GM19438 (cell line): ENCODE results near the gene FUCA2.
"Not testable (repeated sequence)": the region's sequence is repeated elsewhere in the genome, so short reads cannot be mapped to it uniquely, and the experiment has no call there.

Source experiments
- ATAC-seq: cut with Tn5 transposase; IDR thresholded peaks from one replicate; pipeline ENCODE4 v1.9.1; 2021; ENCODE audit warnings: low read depth; ENCODE audit not compliant: unreplicated experiment

The FUCA2 gene

DNA sequence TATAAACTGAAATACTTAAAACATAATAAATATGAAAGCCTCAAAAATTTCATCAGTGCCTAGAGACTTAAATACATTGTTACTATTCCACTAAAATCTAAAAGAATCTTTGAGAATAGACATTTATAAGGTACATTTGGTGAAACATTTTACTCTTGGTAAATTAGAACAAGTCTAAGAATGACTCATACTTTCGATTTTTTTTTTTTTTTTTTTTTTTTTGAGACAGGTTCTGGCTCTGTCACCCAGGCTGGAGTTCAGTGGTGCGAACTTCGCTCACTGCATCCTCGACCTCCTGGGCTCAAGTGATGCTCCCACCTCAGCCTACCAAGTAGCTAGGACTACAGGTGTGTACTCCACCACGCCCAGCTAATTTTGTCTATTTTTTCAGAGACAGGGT, 6.4 kb downstream of the FUCA2 start:
- peak; percentile 40 for ATAC-seq

DNA sequence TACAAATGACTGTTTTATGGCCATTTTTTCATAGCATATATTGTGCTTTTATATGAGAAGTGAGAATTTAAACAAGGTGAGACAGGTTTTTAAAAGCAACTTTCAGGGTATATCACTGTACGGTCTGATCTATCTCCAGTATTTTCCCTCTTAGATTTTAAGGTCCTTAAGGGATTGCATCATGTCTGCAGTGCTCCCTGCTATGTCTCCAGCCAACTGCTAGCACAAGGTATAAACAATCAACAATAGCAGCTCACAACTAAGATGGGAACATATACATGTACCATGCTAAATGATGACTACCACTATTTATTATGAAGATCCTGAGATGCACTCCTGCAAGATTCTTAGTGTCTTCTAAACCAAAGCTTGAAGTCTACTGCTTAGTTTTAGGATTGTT, 7.2 kb downstream of the FUCA2 start:
- no peak for ATAC-seq

DNA sequence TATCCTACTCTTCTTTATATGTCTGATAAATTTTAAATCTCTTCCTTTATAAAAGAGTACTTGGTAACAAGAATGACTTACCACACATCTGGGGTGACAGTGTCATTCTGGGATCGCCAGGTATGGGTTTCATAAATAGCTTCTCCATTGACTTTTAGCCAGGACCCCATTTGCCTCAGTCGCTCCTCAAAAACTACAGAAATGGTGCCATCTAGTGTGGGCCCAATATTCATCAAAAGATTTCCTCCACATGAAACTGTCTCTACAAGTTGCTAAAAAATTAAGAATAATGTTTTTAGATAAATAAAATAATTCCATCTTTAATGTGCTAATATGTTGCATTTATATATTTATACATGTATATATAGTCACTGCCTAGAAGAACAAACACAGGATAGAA, 9.7 kb downstream of the FUCA2 start:
- ATAC-seq = no peak

DNA sequence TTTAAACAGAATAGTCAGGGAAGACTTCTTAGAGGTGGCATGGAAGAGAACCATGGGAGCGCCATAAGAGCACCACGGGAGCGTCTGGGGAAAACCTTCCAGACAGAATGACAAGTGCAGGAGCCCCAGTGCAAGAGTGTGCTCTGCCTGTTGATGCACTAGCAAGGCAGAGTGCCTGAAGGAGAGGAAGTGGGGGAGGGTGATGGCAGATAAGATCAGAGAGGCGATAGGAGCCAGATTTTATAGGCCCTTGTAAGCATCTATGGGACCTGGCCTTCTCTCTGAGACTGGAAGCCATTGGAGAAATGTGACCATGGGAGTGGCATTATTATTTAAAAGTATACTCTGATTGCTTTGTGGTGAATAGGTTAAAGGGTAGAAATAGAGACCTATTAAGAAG, 13.1 kb downstream of the FUCA2 start:
- ATAC-seq = no peak

DNA sequence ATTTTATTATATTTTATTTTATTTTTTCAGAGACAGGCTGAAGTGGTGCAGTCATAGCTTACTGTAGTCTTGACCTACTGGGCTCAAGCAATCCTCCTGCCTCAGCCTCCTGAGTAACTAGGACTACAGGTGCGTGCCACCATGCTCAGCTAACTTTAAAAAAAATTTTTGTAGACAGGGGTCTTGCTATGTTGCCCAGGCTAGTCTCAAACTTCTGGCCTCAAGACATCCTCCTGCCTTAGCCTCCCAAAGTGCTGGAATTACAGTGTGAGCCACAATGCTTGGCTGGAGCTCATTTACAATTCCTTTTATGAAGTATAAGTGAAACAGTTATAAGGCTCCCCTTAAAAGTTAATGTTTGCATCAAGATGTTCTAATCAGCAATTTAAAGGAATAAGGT, 14.5 kb downstream of the FUCA2 start:
- no peak for ATAC-seq

DNA sequence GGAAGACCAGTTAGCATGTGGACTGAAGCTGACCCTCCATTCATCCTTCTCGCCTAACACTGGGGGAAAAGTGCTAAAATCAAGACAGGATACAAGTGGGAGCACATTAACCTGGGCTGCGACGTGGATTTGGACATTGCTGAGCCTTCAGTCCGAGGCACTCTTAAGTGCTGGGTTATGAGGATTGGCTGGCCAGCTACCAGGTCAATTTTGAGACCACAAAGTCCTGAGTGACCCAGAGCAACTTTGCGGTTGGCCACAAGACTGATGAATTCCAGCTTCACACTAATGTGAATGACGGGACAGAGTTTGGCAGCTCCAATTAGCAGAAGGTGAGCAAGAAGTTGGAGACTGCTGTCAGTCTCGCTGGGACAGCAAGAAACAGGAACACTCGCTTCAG, 20.7 kb downstream of the FUCA2 start:
- no peak for ATAC-seq

DNA sequence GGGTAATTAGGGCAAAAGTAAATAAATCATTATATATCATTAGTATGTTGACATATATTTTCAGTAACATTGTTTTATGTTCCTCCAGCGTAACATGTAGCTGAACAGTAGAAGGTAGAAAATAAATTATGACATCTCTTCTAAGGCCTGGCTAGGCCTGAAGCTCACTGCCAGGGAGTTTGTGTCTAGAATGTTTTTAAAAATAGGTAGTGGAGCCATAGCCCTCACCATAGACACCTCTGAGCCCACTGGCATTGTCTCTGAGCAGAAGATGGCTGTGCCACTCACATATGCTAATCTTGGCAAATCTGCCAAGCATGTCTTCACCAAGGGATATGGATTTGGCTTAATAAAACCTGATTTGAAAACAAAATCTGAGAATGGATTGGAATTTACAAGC, 21.3 kb downstream of the FUCA2 start:
- ATAC-seq = no peak

DNA sequence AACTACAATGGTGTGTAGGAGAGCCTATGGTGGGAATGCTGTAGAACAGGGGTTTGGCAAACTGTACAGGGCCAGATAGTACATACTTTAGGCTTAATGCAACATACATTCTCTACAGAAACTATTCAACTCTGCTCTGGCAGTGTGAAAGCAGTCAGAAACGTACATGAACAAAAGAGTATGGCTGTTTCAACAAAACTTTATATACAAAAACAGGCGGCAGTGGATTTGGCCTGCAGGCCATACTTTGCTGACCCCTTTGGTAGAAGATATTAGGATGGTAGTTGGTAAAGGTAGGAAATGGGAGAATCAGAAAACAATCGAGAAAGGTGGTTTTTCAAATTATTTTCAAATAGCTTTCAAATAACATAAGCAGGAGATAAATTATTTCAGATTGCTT, 24.8 kb downstream of the FUCA2 start:
- no peak for ATAC-seq

DNA sequence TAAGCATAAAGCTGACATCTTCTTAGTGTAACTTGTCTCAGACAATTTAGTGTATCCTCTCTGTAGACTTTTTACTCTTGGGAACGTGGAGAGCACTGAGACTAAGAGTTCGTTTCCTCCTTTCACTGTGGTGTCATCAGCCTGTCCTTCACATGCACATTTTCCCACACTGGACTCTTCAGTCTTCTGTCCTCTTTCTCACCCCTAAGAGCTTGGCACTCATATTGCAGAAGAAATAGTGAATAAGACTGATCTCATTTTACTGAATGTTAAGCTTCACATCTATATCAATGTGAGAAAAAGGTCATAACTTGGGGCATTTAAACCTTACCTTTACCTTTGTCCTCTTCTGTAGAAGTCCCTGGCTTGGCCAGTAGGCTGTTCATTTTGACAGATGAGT, 25.6 kb downstream of the FUCA2 start:
- no peak for ATAC-seq

DNA sequence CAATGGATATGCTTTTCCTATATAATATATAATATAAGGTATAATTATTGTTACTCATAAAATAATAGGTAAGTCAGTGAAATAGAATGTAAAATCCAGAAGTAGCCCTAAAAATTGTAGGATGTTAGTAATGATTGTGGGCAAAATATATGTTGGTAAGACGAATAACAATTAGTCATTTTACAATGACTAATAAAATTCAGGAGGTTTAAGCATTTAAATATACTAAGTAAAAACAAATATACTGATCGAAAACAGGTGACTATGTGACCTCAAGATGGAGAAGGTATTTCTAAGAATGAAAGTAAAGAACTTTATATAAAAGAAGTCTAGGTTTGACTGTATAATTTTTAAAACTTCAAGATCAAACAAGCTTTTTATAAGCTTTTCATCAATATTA, 28.9 kb downstream of the FUCA2 start:
- no peak for ATAC-seq

DNA sequence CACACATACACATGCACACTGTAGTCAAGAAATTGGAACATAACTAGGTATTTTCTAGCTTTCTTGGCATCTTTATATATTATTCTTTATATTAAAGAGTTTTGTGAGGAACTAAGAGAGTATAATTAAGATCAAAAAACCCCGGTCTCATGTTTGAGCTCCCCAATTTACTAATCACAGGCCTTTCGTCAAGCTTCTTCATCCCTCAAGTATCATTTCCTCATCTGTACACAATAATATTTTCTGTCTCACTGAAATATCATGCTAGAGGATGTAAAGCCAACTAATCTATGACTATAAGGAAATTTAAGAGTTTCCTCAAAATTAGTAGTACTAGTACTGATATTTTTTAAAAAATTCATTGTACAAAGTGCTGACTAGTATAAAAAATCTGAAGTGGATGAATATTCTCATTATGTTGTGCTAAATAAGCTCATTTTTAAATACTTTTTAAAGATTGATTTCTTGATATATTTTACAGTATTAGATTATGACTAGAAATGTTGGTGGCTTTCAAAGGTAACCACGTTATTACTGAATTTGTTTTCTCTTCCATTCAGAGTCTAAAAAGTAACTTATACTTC, 32.9 kb downstream of the FUCA2 start:
- no peak for ATAC-seq

DNA sequence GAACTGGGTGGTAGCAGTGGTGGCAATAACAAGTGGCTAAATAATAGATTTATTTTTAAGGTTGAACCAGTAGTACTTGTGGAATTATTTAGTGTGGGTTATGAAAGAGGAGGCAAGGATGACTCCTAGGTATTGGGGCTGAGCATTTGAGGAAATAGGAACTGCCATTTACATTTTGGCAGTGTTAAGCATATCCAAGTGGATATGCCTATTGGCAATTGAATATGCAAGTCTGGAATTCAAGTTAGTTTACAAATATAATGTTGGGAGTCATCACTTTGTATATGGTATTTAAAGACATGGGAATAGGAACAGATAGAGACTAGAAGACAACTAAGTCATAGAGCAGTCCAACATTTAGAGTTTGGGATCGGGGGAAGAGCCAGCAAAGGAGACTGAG, 35.0 kb downstream of the FUCA2 start:
- ATAC-seq = no peak

DNA sequence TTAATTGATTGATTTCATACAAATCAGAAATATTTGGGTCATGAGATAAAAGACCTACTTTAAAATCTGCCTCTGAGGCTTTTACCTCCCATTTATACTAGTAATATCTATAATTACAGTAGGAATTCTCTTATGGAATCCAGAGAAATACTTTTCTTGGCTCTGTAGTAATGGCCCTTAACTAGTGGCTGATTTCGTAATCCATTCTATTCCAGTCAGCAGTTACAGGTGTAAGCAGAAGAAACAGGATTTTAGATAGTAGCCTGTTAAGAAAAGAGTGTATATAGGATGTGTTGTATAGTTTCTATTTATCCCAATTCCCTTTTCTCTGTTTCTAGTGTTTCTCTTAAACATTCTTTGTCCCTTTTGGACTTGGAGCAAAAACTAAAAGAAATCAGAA, 39.7 kb downstream of the FUCA2 start:
- ATAC-seq = no peak

DNA sequence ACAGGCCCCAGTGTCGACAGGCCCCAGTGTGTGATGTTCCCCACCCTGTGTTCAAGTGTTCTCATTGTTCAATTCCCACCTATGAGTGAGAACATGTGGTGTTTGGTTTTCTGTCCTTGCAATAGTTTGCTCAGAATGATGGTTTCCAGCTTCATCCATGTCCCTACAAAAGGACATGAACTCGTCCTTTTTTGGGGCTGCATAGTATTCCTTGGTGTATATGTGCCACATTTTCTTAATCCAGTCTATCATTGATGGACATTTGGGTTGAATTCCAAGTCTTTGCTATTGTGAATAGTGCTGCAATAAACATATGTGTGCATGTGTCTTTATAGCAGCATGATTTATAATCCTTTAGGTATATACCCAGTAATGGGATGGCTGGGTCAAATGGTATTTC, 42.7 kb downstream of the FUCA2 start:
- ATAC-seq = not testable (repeated sequence)

DNA sequence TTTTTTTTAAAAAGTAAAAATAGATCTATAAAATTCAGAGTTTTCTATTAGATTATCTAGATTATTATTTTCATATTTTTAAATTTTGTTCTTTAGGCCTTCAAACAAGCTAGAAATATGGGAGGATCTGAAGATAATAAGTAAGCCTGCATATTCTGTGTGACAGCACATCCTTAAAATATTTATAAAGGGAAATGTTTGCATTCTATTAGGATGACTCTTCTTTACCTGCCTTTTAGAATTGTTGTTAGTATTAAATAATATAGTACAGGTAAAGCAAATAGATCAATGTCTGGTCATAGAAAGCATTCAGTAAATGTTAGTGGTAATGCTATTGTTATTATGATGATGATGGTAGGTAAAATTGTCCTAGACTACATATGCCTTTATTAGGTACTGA, 43.5 kb downstream of the FUCA2 start:
- no peak for ATAC-seq

DNA sequence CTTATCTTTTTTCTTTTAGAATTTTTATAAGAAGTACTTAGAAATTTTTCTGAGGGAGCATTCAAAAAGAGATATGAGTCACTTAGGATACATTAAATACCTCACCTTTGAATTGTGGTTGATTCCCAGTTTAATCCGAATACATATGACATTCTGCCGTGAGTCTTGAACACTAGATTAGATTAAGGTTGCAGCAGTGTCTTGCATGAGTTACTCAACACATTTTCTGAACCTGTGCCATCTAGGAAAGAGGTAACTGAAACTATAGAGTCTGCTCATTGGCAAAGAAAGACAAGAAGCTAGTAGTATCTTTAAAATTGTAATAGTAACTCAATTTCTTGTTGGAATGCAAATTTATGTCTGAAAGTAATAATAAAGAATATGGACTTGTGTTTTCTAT, 46.0 kb downstream of the FUCA2 start:
- ATAC-seq = no peak

DNA sequence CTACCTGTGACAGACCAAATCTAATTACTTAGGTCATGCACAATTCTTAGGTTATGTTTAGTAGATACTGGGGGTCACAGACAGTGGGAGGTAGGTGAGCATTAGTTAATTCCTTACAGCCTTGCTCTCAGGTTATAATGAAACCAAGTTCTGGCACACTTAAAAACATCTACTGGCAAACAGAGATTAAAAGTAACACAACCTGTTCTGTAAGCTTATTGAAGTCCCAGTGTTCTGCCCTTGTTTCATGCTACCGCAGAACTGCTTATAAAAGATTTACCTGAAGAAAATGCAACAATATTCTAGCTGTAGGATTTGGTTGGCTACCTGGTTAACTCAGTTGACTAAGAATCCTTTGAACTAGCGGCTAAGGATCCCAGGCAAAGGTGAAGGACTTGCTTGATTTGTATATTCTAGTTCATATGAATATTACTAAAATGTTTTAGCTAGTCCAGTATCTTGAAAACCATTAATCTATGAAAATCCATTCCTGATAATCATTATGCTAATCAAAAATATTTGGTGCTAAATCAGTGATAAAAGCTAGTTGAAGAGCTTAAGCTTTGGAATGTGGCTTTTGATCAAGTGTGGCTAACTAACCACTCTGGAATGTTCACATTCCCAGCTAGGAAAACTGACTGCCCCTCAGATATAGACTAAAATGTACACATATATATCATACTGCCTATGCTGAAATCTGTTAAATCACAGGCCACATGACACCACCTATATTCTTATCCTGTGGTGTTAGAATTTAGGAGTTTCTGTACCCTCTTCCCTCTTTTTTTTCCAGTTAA, 53.8 kb downstream of the FUCA2 start:
- ATAC-seq = no peak

DNA sequence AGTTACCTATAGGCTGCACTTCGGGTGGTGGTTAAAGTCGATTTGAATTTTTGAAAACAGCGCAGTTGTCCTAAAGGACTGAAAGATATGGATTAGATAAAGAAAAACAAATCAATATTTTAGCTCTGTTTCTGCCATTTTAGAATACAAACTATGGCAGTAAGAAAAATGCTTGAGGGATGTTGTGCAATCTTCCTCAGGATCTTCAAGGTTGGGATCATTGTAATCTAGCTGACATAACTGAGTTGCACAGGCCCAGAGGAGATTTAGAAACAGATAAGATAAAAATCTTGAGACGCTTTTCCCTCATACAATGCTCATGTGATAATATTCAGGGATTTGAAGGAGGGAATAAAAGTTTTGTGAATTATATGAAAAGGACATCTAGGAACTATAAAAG, 60.0 kb downstream of the FUCA2 start:
- no peak for ATAC-seq

DNA sequence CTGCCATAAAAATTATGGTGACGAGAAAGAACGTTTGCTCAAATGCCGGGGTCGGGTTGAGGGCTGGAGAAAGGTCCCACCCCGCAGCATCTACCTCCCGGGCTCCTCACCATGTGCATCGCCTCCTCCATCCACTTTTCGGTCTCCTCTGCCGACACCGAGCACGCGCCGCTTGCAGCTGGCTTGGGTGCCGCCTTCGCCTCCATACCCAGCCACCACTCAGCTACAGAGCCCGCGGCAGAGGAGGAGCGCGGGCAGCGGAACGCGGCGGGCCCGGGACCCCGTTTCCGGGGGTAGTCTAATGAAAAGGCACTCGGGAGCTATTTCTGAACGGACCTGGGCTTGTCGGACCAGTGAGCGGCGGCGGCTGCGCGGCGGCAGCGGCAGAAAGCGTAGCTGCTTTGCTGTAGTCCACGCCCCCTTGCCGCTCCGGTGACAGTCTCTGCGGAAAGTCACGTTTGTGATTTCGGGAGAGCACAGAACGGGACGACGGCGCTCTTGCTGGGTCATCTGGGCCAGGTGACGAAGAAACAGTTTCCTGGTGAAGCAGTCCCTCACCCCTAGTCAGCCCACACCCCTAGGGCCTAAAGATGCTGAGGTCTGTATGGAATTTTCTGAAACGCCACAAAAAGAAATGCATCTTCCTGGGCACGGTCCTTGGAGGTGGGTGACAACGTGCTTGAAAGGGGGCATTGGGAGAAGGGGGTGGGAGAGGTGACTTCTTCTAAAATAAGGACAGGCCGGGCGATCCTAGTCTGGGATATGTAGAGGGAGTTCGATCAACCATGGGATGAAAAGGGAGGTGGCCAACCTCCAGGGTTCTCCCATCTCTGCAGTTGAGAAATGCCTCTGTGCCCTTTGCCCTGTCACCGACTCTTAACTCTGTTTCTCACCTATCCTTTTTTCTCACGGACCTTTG, 60.8 kb downstream of the FUCA2 start, which contains the start of the genes ADAT2 and PEX3:
TSS of gene ADAT2 (minus strand) at position 243 of the 919 bp plus-strand sequence. CDS start at position 206, 37 bp downstream.
TSS of gene PEX3 (plus strand) at position 353 of the 919 bp plus-strand sequence. CDS start at position 591, 238 bp downstream.
- ATAC-seq = peak; percentile 90

DNA sequence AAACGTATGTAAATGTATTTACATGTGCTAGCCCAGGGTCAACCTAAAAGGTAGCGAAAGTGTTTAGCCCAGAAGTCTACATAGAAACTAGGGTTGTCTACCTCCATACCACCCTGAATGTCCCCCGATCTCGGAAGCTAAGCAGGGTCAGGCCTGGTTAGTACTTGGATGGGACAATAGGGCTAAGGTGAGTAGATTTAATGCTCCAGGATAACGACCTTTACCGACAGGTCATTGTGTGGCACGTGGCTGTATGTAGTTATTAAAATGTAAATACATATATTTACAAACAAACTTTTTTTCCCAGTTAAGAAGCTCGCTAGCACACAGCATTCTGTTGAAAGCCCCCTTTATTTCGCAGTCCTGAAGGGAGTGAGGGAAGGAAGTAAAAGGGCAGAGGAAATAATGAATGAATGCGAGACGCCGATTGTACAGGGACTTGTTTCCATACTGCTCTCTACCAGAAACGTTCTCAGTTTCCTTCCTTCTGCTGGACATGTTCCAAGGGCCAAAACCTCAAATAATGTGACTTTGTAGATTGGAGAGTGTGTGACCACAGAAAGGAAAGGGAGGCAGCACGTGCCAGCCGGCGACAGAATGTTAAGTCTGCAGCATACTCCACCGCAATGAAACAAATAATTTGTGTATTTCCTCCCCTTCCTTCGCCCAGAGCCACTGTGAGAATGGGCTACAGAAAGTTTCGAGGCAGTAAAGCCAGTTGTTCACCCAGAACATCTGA, 61.6 kb downstream of the FUCA2 start:
- ATAC-seq = peak; percentile 14
